Measurements from ENCODE around the gene WNT8A.
"Not testable (repeated sequence)": the region's sequence is repeated elsewhere in the genome, so short reads cannot be mapped to it uniquely, and the experiment has no call there.

Gene WNT8A

GRCh38 chr5:138083702-138084101 lies at the start of gene WNT8A:
TSS of gene WNT8A (plus strand) at chr5:138084033. CDS start at chr5:138084128, 95 bp downstream.
- no peak for DNase-seq

- peak; percentile 73 for DNase-seq
These were observed 48.0 kb upstream of the WNT8A start for GRCh38 chr5:138035605-138036537.

- no peak for DNase-seq
These were observed 46.6 kb upstream of the WNT8A start for GRCh38 chr5:138037271-138037670.

GRCh38 chr5:138037907-138038633 lies 45.8 kb upstream of the WNT8A start:
- DNase-seq: no peak

GRCh38 chr5:138038826-138039225 lies 45.0 kb upstream of the WNT8A start:
- no peak for DNase-seq

- not testable (repeated sequence) for DNase-seq
These were observed 38.5 kb upstream of the WNT8A start for GRCh38 chr5:138045283-138045682.

GRCh38 chr5:138051441-138052296 lies 32.2 kb upstream of the WNT8A start:
- DNase-seq: no peak

- not testable (repeated sequence) for DNase-seq
These were observed 31.1 kb upstream of the WNT8A start for GRCh38 chr5:138052718-138053117.

- DNase-seq: no peak
These were observed 30.3 kb upstream of the WNT8A start for GRCh38 chr5:138053554-138053953.

- DNase-seq: no peak
These were observed 29.6 kb upstream of the WNT8A start for GRCh38 chr5:138054206-138054605.

GRCh38 chr5:138054847-138055558 lies 28.8 kb upstream of the WNT8A start:
- DNase-seq: no peak

- DNase-seq: no peak
These were observed 19.3 kb upstream of the WNT8A start for GRCh38 chr5:138064526-138064925.

- no peak for DNase-seq
These were observed 18.7 kb upstream of the WNT8A start for GRCh38 chr5:138065102-138065501.

GRCh38 chr5:138067945-138068344 lies 15.9 kb upstream of the WNT8A start:
- no peak for DNase-seq

- DNase-seq: peak; percentile 44
These were observed 14.9 kb upstream of the WNT8A start for GRCh38 chr5:138068742-138069600.

- not testable (repeated sequence) for DNase-seq
These were observed 13.8 kb upstream of the WNT8A start for GRCh38 chr5:138070026-138070425.

- no peak for DNase-seq
These were observed 6.7 kb upstream of the WNT8A start for GRCh38 chr5:138077064-138077696.

GRCh38 chr5:138078006-138078643 lies 5.7 kb upstream of the WNT8A start:
- no peak for DNase-seq

GRCh38 chr5:138082033-138082432 lies 1.8 kb upstream of the WNT8A start:
- no peak for DNase-seq

GRCh38 chr5:138091685-138092084 lies 7.9 kb downstream of the WNT8A start:
- no peak for DNase-seq

All from GDM1 (cell line).